Ammon's horn (tissue), 1 donor: Measurements from ENCODE around the gene PNMA1.
"Not testable (repeated sequence)": the region's sequence is repeated elsewhere in the genome, so short reads cannot be mapped to it uniquely, and the experiment has no call there.

ENCODE experiments used
- DNase-seq: peaks from one replicate; pipeline ENCODE4 v3.0.0-alpha.2; 2016; ENCODE audit warnings: low spot score

The PNMA1 gene

DNA sequence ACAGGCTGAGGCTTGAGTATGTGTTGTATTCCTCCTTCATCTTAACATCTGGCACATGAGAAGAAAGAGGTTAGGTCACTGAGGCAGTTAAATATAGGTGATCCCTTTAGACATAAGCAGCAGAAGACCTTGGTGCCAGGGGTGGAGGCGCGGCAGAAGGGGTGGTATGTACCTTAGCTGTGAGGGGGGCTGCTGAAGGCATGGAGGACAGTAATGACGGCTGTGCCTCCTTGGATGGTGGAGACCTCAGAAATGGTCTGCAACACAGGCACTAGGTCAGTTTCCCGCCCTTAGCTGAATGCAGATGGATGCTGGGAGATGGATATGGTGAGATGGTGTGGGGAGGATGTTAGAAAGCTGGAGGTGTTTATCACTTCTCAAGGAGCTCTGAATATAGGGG is 1.5 kb upstream of the PNMA1 start:
- no peak for DNase-seq

- peak; percentile 43 for DNase-seq
Observed at GRCh38 chr14:73714656-73715081, 485 bp upstream of the PNMA1 start.

DNA sequence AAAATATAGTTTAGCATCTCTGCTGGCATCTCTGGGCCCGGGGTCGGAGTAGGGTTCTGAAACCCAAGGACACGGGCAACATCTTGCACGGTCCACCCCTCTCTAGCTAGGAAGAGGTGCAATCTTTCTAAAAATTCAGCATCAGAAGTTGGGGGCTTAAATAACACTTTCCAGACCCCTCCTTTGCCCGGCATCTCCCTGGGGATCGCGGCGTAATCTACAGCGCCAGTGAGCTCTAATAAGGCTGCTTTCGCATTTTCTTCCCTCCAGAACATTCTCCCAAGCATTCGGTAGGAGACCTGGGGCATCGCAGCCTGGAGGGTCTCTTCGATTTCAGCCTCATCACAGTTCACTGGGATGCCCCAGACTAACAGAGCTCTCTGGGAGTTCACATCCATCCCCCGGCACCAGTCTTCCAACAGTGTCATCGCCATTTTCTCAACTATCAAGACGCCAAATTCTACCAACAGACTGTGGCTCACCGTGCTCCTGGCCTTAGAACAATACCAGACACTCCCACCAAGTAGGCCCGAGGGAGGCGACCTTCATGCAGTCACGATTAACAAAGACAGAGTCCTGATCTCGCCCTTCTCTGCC is 880 bp downstream of the PNMA1 start:
- DNase-seq: no peak

GRCh38 chr14:73712540-73713180 is 1.5 kb downstream of the PNMA1 start:
- peak; percentile 33 for DNase-seq

DNA sequence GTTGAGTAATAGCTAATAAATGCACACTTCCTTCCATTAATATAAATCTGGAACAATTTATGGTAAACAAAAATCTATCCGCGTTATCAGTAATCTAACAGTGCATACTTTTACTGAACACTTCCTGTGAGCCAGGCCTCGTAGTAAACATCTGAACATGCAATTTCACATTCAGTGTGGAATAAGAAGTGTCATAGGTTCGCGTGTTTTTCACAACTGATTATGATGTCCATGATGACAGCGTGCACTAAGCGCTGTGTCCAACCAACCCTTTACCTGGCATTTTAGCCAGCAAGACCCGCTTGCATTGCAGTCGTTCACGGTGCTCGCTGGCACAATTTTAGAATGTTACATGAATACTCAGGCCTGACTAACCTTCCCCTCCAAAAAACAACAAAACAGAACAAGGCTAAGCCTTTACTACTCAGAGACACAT is 2.1 kb downstream of the PNMA1 start:
- DNase-seq: no peak

DNA sequence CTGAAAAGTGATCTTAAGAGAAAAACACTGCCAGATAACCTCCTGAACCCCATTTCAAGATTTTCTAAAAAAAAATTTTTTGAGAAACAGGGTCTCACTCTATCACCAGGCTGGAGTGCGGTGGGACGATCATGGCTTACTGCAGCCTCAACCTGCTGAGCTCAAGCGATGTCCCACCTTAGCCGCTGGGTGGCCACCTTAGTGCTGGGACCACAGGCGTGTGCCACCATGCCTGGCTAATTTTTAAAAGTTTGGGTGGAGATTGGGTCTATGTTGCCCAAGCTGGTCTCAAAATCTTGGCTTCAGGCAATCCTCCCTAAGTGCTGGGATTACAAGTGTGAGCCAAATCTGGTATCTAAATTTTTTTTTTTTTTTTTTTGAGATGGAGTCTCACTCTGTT is 3.4 kb downstream of the PNMA1 start:
- DNase-seq: no peak

GRCh38 chr14:73709904-73710469 is 4.2 kb downstream of the PNMA1 start:
- DNase-seq: no peak

DNA sequence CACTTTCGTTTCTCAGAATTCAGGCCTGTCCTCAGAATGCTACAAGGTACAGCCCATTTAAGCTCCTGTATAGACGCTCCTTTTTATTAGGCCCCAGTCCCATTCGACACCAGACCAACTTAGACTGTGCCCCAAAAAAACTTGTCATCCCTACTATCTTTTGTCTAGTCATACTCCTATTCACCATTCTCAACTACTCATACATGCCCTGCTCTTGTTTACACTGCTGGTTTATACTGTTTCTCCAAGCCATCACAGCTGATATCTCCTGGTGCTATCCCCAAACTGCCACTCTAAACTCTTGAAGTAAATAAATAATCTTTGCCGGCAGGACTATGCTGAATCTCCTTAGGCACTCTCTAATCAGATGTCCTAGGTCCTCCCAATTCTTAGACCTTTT is 6.1 kb downstream of the PNMA1 start:
- not testable (repeated sequence) for DNase-seq

- DNase-seq: no peak
Observed at GRCh38 chr14:73700325-73700724, 13.9 kb downstream of the PNMA1 start.

DNA sequence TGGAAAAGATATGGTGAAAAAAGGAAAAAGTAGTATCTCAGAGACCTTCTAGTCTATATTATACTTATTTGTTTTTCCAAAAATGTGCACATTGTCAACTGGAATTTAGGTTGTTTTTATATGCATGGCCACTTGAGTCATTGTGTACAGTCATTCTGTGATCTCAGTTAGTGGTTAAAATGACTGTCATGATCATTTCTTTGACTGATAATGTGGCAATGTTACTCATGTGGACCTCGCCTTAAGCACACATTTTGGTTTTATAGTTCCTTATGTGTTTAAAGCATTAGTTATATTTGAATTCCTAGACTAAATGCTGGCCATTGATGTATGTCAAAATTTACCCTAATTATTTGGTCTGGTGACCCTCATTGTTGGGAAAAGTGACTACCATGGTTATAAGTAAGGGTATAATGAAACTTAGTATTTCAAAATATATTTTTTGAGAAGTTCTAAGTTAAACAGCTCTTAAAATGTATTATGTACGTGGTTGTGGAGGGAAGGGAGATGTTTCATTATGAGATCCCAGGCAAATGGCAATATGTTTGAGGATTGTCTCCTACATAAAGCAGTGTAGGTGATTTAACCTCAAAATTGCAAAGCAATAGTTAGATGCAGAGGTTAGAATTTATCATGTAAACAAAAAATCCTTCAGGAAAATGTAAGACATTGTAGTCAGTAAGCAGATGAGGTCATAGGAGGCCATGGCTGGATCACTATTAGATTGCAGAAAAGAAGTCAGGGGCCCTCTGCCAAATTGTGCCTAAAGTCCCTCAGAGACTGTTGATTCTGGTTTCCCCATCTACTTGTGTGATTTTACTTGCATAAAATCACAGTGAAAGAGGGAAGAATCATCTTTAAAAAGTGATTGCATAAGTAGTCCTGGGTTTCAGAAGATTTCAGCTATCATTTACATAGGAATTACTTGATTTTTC is 17.5 kb downstream of the PNMA1 start:
- DNase-seq: no peak

DNA sequence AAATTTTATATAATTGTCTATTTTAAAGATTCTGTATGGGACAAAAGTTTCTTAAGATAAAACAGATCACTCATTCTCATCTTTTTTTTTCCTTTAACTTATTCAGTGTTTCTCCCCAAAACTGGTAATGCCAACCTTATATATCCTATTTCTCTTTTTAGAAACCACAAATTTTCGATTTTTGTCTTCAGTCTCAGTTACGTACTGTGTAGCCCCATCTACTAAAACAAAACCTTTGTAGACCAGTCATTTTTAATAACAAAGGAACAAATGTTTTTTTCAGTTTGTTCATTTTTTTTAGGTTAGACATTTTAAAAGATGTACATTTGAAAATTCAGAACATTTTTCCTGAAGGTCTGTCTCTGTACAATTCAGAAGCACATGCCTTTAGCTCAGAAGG is 18.2 kb downstream of the PNMA1 start:
- DNase-seq: no peak

GRCh38 chr14:73695082-73695481 is 19.1 kb downstream of the PNMA1 start:
- no peak for DNase-seq

GRCh38 chr14:73694083-73694482 is 20.1 kb downstream of the PNMA1 start:
- DNase-seq: no peak

DNA sequence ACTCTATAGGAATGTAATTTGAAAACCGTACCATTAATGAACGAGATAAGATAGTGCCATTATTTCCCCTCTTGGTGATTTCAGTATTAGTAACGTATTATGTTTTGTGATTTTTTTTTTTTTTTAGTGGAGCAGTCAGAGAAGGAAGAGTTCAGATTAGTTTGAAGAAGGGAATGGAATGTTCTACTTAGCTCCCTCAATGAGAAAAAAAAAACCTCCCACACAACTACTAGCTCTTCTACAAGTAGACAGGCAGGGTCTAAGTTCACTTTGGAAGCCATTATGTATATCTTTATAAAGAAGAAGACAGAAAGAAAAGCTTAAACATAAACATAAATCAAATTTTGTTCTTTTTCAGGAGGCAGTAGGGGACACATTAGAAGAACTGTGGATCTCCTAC is 27.3 kb downstream of the PNMA1 start:
- DNase-seq: no peak

DNA sequence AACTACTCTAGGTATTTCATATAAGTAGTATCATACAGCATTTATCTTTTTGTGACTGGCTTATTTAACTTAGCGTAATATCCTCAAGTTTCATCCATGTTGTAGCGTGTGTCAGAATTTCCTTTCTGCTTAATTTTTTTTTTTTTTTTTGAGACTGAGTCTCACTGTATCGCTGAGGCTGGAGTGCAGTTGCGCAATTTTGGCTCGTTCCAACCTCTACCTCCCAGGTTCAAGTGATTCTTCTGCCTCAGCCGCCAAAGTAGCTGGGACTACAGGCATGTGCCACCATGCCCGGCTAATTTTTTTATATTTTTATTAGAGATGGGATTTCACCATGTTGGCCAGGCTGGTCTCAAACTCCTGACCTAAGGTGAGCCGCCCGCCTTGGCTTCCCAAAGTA is 28.9 kb downstream of the PNMA1 start:
- no peak for DNase-seq

DNA sequence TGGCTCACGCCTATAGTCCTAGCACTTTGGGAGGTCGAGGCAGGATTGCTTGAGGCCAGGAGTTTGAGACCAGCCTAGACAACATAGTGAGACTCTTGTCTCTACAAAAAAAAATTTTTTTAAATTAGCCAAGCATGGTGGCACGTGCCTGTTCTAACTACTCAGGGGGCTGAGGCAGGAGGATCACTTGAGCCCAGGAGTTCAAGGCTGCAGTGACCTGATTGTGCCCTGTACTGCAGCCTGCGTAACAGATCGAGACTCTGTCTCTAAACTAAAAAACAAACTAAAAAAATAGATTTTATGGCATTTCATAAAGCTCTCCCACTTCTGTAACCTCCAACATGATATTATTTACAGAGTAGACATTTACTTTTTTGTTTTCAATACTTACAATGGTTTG is 29.6 kb downstream of the PNMA1 start:
- DNase-seq: no peak

- no peak for DNase-seq
Observed at GRCh38 chr14:73680821-73681220, 33.4 kb downstream of the PNMA1 start.

DNA sequence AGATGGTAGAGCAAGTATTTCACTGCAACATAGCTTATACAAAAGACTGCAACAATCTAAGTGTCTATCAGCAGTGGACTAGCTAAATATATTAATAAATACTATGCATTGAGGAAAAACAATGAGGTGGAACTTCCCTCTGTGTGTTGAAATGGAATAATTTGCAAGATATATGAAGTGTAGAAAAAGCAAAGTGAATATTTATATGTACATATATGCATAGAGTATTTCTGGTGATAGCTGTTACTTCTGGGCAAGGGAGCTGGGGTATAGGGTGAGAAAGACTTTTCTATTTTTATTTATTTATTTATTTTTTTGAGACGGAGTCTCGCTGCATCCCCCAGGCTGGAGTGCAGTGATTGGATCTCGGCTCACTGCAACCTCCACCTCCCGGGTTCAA is 35.5 kb downstream of the PNMA1 start:
- DNase-seq: no peak

GRCh38 chr14:73674986-73675385 is 39.2 kb downstream of the PNMA1 start:
- no peak for DNase-seq

- no peak for DNase-seq
Observed at GRCh38 chr14:73667854-73668253, 46.3 kb downstream of the PNMA1 start.

GRCh38 chr14:73666583-73666982 is 47.6 kb downstream of the PNMA1 start:
- no peak for DNase-seq

- no peak for DNase-seq
Observed at GRCh38 chr14:73665130-73665529, 49.1 kb downstream of the PNMA1 start.
